Activated T-cell treated with anti-CD3 and anti-CD28 coated beads, Interleukin-2, amount 50 U/mL, for 72 hours (primary cell): ENCODE data around the gene MPHOSPH10. TPM values are rescaled to one million over a fixed set of nuclear protein-coding genes. Genes with fewer than 3 reads are reported as not detected.
"Not testable (repeated sequence)": the region's sequence is repeated elsewhere in the genome, so short reads cannot be mapped to it uniquely, and the experiment has no call there.

Source experiments
- ATAC-seq, 2 donors: fragments of 150-1000 bp; cut with Tn5 transposase; replicated peaks in 1 of 2; 2 replicates each; pipeline ENCODE4 v1.10.0; 2021; ENCODE audit warnings: moderate library complexity in 2 of 2, mild to moderate bottlenecking in 1 of 2
- DNase-seq, 2 donors: peaks; one replicate each; pipeline ENCODE4 v3.0.0; 2021 to 2022; ENCODE audit warnings: mixed read lengths in 1 of 2
- H3K27ac Mint-ChIP-seq: one replicate; pipeline ENCODE4 v1.8.0; 2022; ENCODE audit warnings: mild to moderate bottlenecking, moderate library complexity, mixed read lengths
- H3K27me3 Mint-ChIP-seq: one replicate; pipeline ENCODE4 v1.8.0; 2022; ENCODE audit warnings: low read depth, mixed read lengths
- H3K36me3 Mint-ChIP-seq, 2 donors: one replicate each; pipeline ENCODE4 v1.8.0; 2022; ENCODE audit warnings: mixed read lengths in 2 of 2, mild to moderate bottlenecking in 1 of 2; ENCODE audit not compliant: insufficient read depth in 2 of 2
- H3K4me1 Mint-ChIP-seq: one replicate; pipeline ENCODE4 v1.8.0; 2022; ENCODE audit warnings: low read depth, mixed read lengths
- H3K4me3 Mint-ChIP-seq, 2 donors: one replicate each; pipeline ENCODE4 v1.8.0; 2022; ENCODE audit warnings: mild to moderate bottlenecking in 2 of 2, mixed read lengths in 2 of 2, moderate library complexity in 2 of 2
- H3K9me3 Mint-ChIP-seq, 2 donors: one replicate each; pipeline ENCODE4 v1.8.0; 2022; ENCODE audit warnings: mixed read lengths in 2 of 2
- total RNA-seq, 2 donors: library from RNA; stranded (reverse); gene quantifications; one replicate each; pipeline ENCODE4 v1.2.3, GENCODE V29; 2022

The MPHOSPH10 gene
- total RNA-seq, 2 donors from 2014 or later: 35.0 to 35.8 TPM

- H3K27me3 Mint-ChIP-seq: peaks cover 6% of the 10 kb centered on the region
Observed at GRCh38 chr2:71156573-71156972, 26.1 kb downstream of the MPHOSPH10 start.

GRCh38 chr2:71157124-71157793 is 26.8 kb downstream of the MPHOSPH10 start:
- Mint-ChIP-seq H3K27ac (no peak overlapping the region), H3K27me3 (peaks cover 6% of the 10 kb centered on the region), H3K4me3 (peak overlapping the region in 1 of 2 donors; percentile 41), H3K9me3 (no peaks in the 10 kb centered on the region), H3K4me1 (peaks cover 7% of the 10 kb centered on the region), H3K36me3 (no peaks in the 10 kb centered on the region)
- DNase-seq (peak; percentile 67 to 72), ATAC-seq (peak; percentile 79 to 82)

More at GRCh38 chr2:71156573-71156972, 26.1 kb downstream of the MPHOSPH10 start:
- ATAC-seq (no peak), DNase-seq (no peak)
- H3K4me3 Mint-ChIP-seq: no peak overlapping the region
- H3K27ac Mint-ChIP-seq: no peak overlapping the region
- no peaks in the 10 kb centered on the region for H3K9me3 Mint-ChIP-seq
- no peaks in the 10 kb centered on the region for H3K36me3 Mint-ChIP-seq
- peaks cover 7% of the 10 kb centered on the region for H3K4me1 Mint-ChIP-seq

GRCh38 chr2:71166812-71167211 is 36.4 kb downstream of the MPHOSPH10 start:
- H3K9me3 Mint-ChIP-seq: no peaks in the 10 kb centered on the region
- no peak overlapping the region for H3K27ac Mint-ChIP-seq
- no peaks in the 10 kb centered on the region for H3K27me3 Mint-ChIP-seq
- H3K36me3 Mint-ChIP-seq: no peaks in the 10 kb centered on the region
- H3K4me1 Mint-ChIP-seq: peaks cover 7% of the 10 kb centered on the region
- no peak for DNase-seq
- ATAC-seq: peak; percentile 32 to 34
- H3K4me3 Mint-ChIP-seq: no peak overlapping the region

GRCh38 chr2:71173096-71173495 is 42.7 kb downstream of the MPHOSPH10 start:
- H3K27me3 Mint-ChIP-seq: no peaks in the 10 kb centered on the region
- H3K27ac Mint-ChIP-seq: no peak overlapping the region
- ATAC-seq: no peak
- no peaks in the 10 kb centered on the region for H3K36me3 Mint-ChIP-seq
- no peak overlapping the region for H3K4me3 Mint-ChIP-seq
- H3K9me3 Mint-ChIP-seq: no peaks in the 10 kb centered on the region
- no peak for DNase-seq
- H3K4me1 Mint-ChIP-seq: peaks cover 18% of the 10 kb centered on the region

- no peaks in the 10 kb centered on the region for H3K27me3 Mint-ChIP-seq
- H3K4me1 Mint-ChIP-seq: peaks cover 18% of the 10 kb centered on the region
- H3K36me3 Mint-ChIP-seq: no peaks in the 10 kb centered on the region
- no peak overlapping the region for H3K27ac Mint-ChIP-seq
- H3K9me3 Mint-ChIP-seq: no peaks in the 10 kb centered on the region
- no peak for ATAC-seq
- no peak overlapping the region for H3K4me3 Mint-ChIP-seq
- no peak for DNase-seq
Observed at GRCh38 chr2:71174207-71174606, 43.8 kb downstream of the MPHOSPH10 start.

- DNase-seq, H3K4me1 Mint-ChIP-seq, H3K27ac Mint-ChIP-seq, H3K4me3 Mint-ChIP-seq, H3K9me3 Mint-ChIP-seq, H3K27me3 Mint-ChIP-seq, ATAC-seq, H3K36me3 Mint-ChIP-seq: not testable (repeated sequence)
Observed at GRCh38 chr2:71178836-71179235, 48.4 kb downstream of the MPHOSPH10 start.

- ATAC-seq: no peak
- H3K27ac Mint-ChIP-seq: no peak overlapping the region
- H3K4me3 Mint-ChIP-seq: no peak overlapping the region
- H3K27me3 Mint-ChIP-seq: no peaks in the 10 kb centered on the region
- no peaks in the 10 kb centered on the region for H3K9me3 Mint-ChIP-seq
- H3K4me1 Mint-ChIP-seq: no peaks in the 10 kb centered on the region
- DNase-seq: no peak
- no peaks in the 10 kb centered on the region for H3K36me3 Mint-ChIP-seq
Observed at GRCh38 chr2:71181316-71181715, 50.9 kb downstream of the MPHOSPH10 start.

- not testable (repeated sequence) for ATAC-seq, H3K9me3 Mint-ChIP-seq, H3K4me1 Mint-ChIP-seq, H3K27me3 Mint-ChIP-seq, H3K4me3 Mint-ChIP-seq, DNase-seq, H3K27ac Mint-ChIP-seq, H3K36me3 Mint-ChIP-seq
Observed at GRCh38 chr2:71183306-71184115, 53.1 kb downstream of the MPHOSPH10 start.

GRCh38 chr2:71186973-71187372 is 56.5 kb downstream of the MPHOSPH10 start:
- no peaks in the 10 kb centered on the region for H3K9me3 Mint-ChIP-seq
- no peaks in the 10 kb centered on the region for H3K27me3 Mint-ChIP-seq
- H3K27ac Mint-ChIP-seq: no peak overlapping the region
- ATAC-seq (no peak), DNase-seq (no peak)
- H3K4me1 Mint-ChIP-seq: no peaks in the 10 kb centered on the region
- no peak overlapping the region for H3K4me3 Mint-ChIP-seq
- H3K36me3 Mint-ChIP-seq: no peaks in the 10 kb centered on the region

- H3K4me1 Mint-ChIP-seq: no peaks in the 10 kb centered on the region
- DNase-seq (no peak), ATAC-seq (peak; percentile 30 to 32)
- H3K4me3 Mint-ChIP-seq: no peak overlapping the region
- H3K27me3 Mint-ChIP-seq: no peaks in the 10 kb centered on the region
- H3K27ac Mint-ChIP-seq: no peak overlapping the region
- no peaks in the 10 kb centered on the region for H3K9me3 Mint-ChIP-seq
- H3K36me3 Mint-ChIP-seq: no peaks in the 10 kb centered on the region
Observed at GRCh38 chr2:71187589-71187988, 57.2 kb downstream of the MPHOSPH10 start.

- Mint-ChIP-seq H3K27ac (no peak overlapping the region), H3K4me3 (no peak overlapping the region), H3K36me3 (peaks cover under 1% of the 10 kb centered on the region in 2 donors), H3K4me1 (no peaks in the 10 kb centered on the region), H3K9me3 (peaks cover under 1 to 3% of the 10 kb centered on the region in 2 donors), H3K27me3 (no peaks in the 10 kb centered on the region)
- DNase-seq: no peak
- ATAC-seq: no peak
Observed at GRCh38 chr2:71190656-71191569, 60.5 kb downstream of the MPHOSPH10 start.

- DNase-seq: no peak
- Mint-ChIP-seq H3K27me3 (no peaks in the 10 kb centered on the region), H3K4me1 (no peaks in the 10 kb centered on the region), H3K9me3 (peaks cover 5 to 7% of the 10 kb centered on the region in 2 donors), H3K27ac (no peak overlapping the region), H3K4me3 (no peak overlapping the region), H3K36me3 (peaks cover 3 to 6% of the 10 kb centered on the region in 2 donors)
- ATAC-seq: no peak
Observed at GRCh38 chr2:71191570-71191943, 61.1 kb downstream of the MPHOSPH10 start.
